Esophagus muscularis mucosa (tissue), 3 donors: Measurements from ENCODE around the gene C21orf58.

Experiments used
- POLR2A ChIP-seq: fragments of 450-650 bp; IDR thresholded peaks from one replicate; pipeline ENCODE4 v1.6.1; 2017; ENCODE audit warnings: antibody characterized with exemption, moderate library complexity, mild to moderate bottlenecking, low read depth
- POLR2AphosphoS5 ChIP-seq, 2 donors: sonication (generic); formaldehyde crosslinking; IDR thresholded peaks; one replicate each; pipeline ENCODE4 v1.6.1; 2017; ENCODE audit warnings: antibody characterized with exemption in 2 of 2
- TF ChIP-seq, protein P1 (sequence below), 3 experiments: fragments of 200-600 bp in 2 of 3; fragments of 450-650 bp in 1 of 3; sonication (generic) in 2 of 3; IDR thresholded peaks; one replicate each; pipeline ENCODE4 v1.5.1; 2017 to 2019; ENCODE audit warnings: antibody characterized with exemption in 3 of 3, mild to moderate bottlenecking in 2 of 3, moderate library complexity in 1 of 3

DNA sequence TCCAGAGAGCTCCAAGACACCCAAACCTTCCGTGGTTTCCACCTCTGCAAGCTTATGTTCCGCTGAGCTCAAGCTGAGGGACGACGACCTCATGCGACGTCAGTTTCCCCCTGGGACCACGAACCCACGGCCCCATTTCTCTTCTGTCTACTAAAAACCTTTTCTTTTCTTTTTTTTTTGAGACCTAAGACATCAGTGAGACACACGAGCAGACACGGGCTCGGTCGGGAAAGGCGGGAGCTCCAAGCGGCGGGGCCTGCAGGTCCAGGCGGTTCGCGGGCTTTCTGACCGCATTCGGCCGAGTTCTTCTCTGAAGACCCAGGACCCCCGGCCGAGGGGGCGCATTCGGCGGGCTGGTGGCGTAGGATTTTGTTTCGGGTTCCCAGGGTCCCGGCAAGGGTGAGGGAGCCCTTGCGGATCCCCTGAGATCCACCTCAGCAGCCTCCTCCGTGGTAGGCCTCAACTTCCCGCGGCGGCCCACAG, 402 bp downstream of the C21orf58 start:
- TF ChIP-seq POLR2AphosphoS5 (IDR thresholded peaks at IDR 0.05): no peak
- TF ChIP-seq, protein P1, sequence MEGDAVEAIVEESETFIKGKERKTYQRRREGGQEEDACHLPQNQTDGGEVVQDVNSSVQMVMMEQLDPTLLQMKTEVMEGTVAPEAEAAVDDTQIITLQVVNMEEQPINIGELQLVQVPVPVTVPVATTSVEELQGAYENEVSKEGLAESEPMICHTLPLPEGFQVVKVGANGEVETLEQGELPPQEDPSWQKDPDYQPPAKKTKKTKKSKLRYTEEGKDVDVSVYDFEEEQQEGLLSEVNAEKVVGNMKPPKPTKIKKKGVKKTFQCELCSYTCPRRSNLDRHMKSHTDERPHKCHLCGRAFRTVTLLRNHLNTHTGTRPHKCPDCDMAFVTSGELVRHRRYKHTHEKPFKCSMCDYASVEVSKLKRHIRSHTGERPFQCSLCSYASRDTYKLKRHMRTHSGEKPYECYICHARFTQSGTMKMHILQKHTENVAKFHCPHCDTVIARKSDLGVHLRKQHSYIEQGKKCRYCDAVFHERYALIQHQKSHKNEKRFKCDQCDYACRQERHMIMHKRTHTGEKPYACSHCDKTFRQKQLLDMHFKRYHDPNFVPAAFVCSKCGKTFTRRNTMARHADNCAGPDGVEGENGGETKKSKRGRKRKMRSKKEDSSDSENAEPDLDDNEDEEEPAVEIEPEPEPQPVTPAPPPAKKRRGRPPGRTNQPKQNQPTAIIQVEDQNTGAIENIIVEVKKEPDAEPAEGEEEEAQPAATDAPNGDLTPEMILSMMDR (IDR thresholded peaks at IDR 0.05): no peak
- no peak for TF ChIP-seq POLR2A
